HL-60 (cell line): ENCODE data around the gene SEH1L.

Source experiments
- DNase-seq, 2 experiments: peaks; one replicate each; pipeline ENCODE4 v3.0.0-alpha.2; 2010 to 2020; ENCODE audit warnings: low read depth in 1 of 2, low spot score in 1 of 2
- H3K27ac ChIP-seq: fragments of 250-450 bp; sonication (Bioruptor Pico); replicated peaks from 2 replicates; pipeline ENCODE4 v1.5.1; 2020; ENCODE audit warnings: mild to moderate bottlenecking, moderate library complexity
- H3K27me3 ChIP-seq: fragments of 250-450 bp; sonication (Bioruptor Pico); 2 replicates; pipeline ENCODE4 v1.5.1; 2021; ENCODE audit warnings: mild to moderate bottlenecking, moderate library complexity; ENCODE audit not compliant: insufficient read depth, poor library complexity, severe bottlenecking
- H3K4me3 ChIP-seq: replicated peaks from 2 replicates; pipeline ENCODE4 v1.5.1; 2011; ENCODE audit warnings: mild to moderate bottlenecking, control low read depth, low read length; ENCODE audit not compliant: insufficient read depth
- CTCF ChIP-seq: IDR thresholded peaks from one replicate; pipeline ENCODE4 v1.5.1; 2011; ENCODE audit warnings: low read length, control low read depth, inconsistent platforms; ENCODE audit not compliant: insufficient read depth
- GABPA ChIP-seq: IDR thresholded peaks from 2 replicates; pipeline ENCODE4 v1.6.1; 2012; ENCODE audit warnings: low read depth
- POLR2AphosphoS5 ChIP-seq: IDR thresholded peaks from 2 replicates; pipeline ENCODE4 v1.6.1; 2012; ENCODE audit warnings: low read depth
- REST ChIP-seq: IDR thresholded peaks from 2 replicates; pipeline ENCODE4 v1.6.1; 2012; ENCODE audit warnings: low read depth; ENCODE audit not compliant: insufficient replicate concordance
- SPI1 ChIP-seq: IDR thresholded peaks from 2 replicates; pipeline ENCODE4 v1.6.1; 2012; ENCODE audit warnings: low read depth, mild to moderate bottlenecking, borderline replicate concordance

The SEH1L gene

GRCh38 chr18:12990123-12990475 lies 42.3 kb downstream of the SEH1L start:
- Histone ChIP-seq H3K27me3 (no peaks in the 10 kb centered on the region), H3K4me3 (peak overlapping the region; percentile 79), H3K27ac (peak overlapping the region; percentile 92)
- TF ChIP-seq SPI1 (no peak), POLR2AphosphoS5 (peak; percentile 78), REST (no peak), CTCF (no peak)
- DNase-seq: peak; percentile 36 to 71

- TF ChIP-seq POLR2AphosphoS5 (no peak), SPI1 (no peak), GABPA (no peak), REST (no peak), CTCF (no peak)
- peak overlapping the region; percentile 92 for H3K27ac ChIP-seq
Observed at GRCh38 chr18:12990641-12990966, 42.8 kb downstream of the SEH1L start.

GRCh38 chr18:12990967-12991820 lies 43.4 kb downstream of the SEH1L start, which contains the start of gene CEP192:
Gene CEP192, plus strand, starts transcription at chr18:12991362. Its CDS starts 8,063 bp downstream, at chr18:12999425.
- TF ChIP-seq GABPA (no peak), SPI1 (peak; percentile 68; the same call in 1 of the 2 replicates), POLR2AphosphoS5 (peak; percentile 97), REST (peak; percentile 73)
- H3K27ac ChIP-seq: peak within 1 kb of the TSS; percentile 92

More at GRCh38 chr18:12990641-12990966, 42.8 kb downstream of the SEH1L start:
- Histone ChIP-seq H3K4me3 (peak overlapping the region; percentile 79), H3K27me3 (no peaks in the 10 kb centered on the region)
- DNase-seq: no peak

More at GRCh38 chr18:12990967-12991820, 43.4 kb downstream of the SEH1L start, which contains the start of gene CEP192:
- no peaks in the 10 kb centered on the region for H3K27me3 ChIP-seq
- H3K4me3 ChIP-seq: peak within 1 kb of the TSS; percentile 79
- peak; percentile 99 to 100 for DNase-seq
